ENCODE data around the gene ANO3. TPM values are rescaled to one million over a fixed set of nuclear protein-coding genes. Genes with fewer than 3 reads are reported as not detected.
"Not testable (repeated sequence)": the region's sequence is repeated elsewhere in the genome, so short reads cannot be mapped to it uniquely, and the experiment has no call there.

Gene ANO3
- polyA plus RNA-seq, 5 donors: 0.17 to 0.69 (median 0.31) TPM

DNA sequence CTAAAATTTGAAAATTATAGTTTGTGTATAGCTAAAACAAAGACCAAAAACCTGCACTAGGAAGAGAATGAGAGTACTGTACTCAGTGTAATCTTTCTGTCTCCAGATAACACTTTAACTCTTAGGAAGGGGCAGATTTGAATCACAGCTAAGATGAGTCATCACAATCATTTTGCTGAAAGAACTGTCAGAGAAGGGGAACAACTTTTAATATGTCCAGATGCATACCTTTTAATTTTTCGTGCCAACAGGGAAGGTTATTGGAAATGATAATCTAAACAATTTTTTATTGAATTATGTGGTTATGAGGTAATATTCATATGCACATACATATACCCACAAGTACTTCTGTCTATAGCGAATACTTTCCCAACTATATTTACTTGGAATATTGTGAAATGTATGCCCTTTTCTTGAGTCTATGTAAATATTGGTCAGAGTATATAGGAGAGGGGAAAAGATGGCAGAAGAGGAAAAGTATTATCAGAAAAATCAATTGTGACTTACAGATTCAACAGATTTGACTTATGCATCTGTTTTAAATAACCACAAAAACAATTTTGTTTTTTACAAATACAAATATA is 291.2 kb downstream of the ANO3 start:
- DNase-seq: no peak

DNA sequence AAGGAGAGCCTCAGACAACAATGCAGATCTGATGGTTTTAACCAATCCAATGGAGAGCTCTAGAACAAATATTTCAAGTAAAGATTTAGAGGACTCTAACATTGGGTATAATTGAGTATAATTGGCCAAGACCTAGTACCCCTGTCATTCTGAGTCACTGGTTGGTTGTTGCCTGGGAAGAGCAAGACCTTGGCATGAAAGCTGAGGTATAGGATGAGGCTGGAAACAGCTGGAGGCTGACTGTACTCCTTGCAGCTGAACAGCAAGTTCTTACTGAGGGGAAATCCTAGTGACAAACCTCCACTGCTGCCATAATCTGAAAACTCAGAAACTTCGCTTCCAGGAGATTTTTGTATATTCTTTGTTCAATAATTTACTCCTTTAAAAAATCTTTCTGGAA is 294.4 kb downstream of the ANO3 start:
- no peak for DNase-seq

DNA sequence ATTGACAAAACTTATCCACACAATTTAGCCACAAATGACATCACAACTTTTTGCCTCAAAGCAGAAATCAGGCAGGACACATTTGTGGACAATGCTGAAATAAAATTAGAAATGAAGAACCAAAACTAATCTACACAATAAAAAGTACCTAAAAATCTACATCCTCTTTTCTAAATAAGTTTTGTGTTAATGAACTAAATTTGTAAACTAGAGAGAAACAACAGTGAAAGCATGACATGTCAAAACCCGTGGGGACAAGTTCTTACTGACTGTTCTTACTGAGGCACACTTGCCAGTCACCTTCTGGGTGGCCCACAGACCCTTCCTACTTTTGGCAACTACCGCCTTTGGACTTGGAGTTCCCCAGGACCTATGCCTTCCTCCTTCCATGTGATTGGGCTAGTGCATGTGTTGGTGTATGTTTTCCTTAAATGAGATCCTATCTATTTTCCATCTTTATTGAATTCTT is 300.8 kb downstream of the ANO3 start:
- DNase-seq: no peak

DNA sequence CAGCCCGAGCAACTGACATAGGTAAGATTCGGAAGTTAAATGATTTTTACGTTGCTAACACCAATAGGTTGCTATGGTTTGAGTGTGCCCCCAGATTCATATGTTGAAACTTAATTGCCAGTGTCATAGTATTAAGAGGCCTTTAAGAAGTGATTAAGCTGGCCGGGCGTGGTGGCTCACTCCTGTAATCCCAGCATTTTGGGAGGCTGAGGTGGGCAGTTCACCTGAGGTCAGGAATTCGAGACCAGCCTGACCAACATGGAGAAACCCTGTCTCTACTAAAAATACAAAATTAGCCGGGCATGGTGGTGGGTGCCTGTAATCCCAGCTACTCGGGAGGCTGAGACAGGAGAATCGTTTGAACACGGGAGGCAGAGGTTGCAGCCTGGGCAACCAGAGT is 311.4 kb downstream of the ANO3 start:
- DNase-seq: not testable (repeated sequence)

DNA sequence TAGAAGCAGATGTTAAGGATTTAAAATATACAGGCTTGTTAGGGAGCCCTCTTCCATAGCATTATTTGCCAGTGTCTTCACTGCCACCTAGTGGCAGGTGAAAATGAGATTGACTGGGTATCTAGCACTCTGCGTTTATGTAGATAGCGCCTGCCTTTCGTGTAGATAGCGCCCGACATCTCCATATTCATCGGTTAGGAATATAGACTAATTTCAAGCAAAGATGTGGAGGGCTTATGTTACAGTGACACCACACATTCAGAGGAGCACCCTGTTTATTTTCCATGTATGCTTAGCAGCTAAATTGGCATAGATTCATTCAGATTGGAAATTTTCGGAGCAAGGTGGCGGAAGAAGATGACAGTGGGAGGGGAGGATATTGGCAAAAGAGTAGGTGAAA is 318.0 kb downstream of the ANO3 start:
- peak; percentile 43 to 47 for DNase-seq

DNA sequence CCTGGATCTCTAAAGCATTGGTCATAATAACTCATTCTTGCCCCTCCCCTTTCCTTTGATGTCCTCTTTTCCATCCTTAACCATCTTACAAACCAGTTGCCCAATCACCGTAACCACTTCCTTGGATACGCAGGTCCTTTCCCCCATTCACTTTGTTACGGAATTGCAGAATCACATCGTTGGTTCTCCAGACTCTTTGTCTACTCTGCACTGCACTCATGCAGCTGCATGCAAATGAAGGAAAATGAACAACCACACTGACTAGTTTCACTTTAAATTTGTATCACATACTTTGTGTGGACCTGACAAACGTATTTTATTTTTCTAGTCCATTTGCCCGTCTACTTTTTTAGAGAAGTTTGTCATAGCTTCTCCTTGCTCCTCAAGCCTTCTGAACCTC is 320.0 kb downstream of the ANO3 start:
- no peak for DNase-seq

DNA sequence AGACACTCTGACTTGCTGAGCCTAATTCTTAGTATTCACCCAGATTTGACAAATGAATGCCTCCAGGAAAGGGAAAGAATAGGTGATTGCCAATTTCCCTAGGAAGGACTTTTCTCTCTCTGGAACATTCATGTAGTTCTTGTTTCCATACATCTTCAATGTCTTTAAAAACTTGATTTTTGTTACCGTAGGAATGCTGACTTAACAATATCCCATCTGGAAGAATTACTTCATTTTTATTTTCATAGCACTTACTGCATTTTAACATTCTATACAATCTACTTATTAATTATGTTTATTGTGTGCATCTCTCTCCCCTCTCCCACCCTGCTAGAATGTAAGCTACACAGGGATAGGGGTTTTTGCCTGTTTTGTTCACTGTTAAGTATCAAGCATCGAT is 323.4 kb downstream of the ANO3 start:
- no peak for DNase-seq

DNA sequence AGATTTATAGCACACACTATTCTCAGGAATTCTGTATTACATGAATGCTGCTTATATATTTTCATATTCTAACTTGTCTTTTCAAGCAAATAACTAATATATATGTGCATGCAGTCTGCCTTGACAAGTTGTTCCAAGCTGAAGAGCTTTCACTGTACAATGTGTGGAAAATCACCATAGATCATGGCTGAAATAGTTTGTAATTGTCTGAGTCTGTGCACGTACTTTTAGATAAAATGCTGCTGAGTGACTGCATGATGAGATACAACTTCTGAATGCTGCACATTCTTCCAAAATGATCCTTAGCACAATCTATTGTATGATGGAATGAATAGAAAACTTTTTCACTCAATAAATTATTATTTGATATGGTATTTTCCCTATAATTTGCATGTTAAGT is 331.0 kb downstream of the ANO3 start:
- no peak for DNase-seq

DNA sequence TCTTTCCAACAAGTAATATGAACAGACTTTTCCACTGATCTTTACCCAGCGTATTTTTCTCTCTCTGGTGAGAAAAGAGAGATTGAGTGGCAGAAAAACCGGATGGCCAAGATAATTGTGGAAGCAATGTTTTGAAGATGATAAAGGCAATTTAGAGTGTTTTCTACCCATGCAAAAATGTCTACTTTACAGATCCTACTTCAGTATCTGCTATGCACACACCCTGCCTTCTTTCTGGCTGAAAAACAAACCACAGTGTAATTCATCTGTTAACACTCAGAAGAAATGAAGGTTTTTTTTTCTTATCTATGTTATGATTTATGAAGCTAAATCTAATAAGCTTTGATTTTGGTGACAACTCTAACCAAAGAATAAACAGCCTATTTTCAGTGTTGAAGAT is 333.1 kb downstream of the ANO3 start:
- peak; percentile 43 to 57 for DNase-seq

DNA sequence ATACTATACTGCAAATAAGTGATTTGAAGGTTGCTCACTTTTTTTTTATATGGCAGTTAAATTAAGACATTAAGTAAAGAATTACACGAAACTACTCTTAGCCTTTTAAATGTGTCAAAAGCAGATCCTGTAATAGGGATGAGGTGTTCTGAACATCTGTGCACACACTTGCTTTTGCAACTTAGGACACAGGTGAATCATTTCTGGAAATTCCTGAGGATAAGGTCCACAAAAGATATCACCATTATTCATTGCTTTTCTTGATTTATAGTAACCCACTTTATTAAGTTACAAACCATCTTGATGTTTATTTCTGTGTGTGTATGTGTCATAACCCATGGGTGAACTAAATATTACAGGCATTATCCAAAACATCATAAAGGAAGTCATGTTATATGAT is 334.0 kb downstream of the ANO3 start:
- no peak for DNase-seq

DNA sequence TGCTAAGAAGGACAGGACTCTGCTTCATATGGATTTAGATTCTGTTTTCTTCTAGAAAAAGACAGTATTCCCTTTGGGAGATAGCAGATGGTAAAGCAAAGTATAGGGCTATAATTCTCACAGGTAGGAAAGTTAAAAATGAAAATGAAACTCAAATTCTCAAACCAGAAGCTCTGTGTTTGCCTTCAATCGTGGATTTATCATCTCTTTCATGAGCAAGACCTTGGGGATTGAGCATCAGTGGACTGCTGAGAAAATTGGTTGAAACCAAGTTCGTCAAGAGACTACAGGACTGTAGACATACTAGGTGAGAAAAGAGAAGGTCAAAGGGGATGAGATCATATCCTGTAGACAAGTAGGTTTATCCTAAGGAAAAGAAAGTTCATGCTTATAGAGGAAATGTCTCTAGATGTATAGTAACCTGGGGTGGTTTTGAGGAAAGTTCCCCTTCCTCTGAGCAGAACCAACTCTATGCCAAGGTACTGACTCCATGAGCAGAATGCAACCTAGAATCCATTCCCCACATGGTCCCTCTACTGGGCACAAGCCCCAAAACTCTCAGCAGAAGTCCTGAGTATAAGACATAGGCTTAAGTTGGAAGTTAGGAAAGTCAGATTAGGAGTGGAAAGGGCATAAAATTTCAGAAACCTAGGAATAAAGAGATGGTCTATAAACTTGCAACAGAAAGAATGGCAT is 343.5 kb downstream of the ANO3 start:
- no peak for DNase-seq

DNA sequence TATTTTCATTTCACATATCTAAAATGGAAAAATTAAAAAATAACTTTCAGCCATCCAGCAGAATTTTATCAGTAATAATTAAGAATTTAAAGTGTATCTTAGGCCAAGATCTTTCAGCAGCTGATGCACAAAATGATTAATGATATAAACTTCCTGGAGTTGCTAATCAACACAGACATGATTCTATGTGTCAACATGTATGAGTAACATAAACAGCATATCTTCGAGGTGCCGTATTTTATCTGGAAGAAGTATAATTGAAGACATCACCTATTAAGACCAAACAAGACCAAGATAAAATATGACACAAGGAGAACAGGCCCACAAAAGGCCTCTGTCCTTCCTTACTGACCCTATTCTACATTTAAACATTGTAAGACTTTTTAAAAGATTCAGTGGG is 344.7 kb downstream of the ANO3 start:
- DNase-seq: no peak

DNA sequence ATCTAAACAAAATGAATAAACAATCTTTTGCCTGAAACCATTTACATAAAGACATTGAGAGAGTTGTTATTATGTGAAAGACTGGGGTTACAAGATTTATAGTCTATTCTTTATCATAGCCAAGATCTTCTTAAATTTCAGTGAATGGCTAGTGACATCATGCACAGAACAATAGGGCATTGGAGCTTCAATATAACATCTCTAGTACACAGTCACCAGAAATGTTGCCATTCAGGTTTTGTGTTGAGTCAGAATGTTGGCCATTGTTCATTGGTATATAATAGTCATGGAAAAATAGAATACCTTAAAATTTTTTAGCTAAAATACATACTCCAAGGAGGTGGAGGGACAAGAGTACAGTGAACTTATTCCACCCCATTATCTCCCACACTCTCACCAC is 345.6 kb downstream of the ANO3 start:
- DNase-seq: no peak

DNA sequence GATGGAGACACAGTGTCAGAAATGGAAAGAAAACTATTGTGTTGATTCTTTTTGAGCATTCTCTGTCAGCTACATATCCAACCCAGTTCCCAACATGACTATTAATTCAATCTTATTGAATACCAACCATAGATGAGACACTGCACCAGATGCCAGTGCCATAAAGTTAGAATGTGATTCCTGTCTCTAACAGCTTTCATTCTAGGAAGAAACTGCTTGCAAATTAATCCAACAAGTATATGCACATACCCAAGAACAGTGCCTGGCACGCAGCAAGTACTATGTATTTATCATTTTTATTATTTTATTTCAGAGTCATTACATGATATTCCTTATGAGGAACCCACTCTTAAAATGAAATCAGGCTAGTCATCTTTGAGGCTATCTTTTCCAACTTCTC is 355.4 kb downstream of the ANO3 start:
- no peak for DNase-seq

DNA sequence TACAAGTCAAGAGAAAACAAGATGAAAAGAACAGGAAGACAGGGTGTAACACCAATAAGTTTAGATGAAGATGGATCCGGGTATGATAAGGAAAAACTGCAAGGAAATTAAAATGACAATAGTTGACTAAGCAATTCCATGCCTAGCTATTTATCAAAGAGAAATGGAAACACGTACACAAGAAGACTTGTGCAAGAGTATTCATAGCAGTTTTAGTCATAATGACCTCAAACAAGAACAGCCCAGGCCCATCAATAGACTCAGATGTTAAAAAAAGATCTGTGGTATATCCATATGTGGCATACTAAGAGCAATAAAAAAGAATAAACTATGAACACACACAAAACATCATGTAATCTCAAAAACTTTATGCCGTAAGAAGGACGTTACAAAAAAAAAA is 356.8 kb downstream of the ANO3 start:
- DNase-seq: no peak

DNA sequence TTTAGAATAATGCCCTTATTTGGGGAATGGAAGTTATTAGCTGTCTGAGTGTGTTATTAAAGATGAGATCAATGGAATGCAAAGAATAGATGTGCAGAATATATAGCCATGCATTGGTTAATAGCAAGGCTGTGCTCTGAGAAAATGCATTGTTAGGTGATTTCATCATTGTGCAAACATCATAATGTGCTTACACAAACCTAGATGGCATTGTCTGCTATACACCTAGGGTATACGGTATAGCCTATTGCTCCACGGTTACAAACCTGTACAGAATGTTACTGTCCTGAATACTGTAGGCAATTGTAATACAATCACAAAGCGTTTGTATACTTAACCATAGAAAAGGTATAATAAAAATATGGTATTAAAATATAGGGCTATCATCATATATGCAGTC is 364.4 kb downstream of the ANO3 start:
- DNase-seq: no peak

DNA sequence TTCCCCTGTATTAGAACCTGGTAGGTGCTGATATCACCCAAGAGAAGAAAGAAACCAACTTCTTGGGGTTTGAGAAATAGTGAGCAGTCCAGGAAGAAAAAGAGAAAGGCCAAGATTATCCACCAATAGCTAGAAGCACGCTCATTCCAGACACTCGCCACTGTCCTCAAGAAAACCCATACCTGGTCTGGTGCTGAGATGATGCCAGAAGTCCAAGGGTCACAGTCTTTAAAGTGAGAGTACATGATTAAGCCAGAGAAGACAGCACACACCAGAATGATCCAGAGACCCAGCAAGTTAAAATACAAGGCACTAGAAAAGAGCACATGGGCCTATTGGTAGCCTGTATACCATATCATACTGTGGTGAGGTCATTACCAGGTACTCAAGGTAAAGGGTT is 366.3 kb downstream of the ANO3 start:
- no peak for DNase-seq

DNA sequence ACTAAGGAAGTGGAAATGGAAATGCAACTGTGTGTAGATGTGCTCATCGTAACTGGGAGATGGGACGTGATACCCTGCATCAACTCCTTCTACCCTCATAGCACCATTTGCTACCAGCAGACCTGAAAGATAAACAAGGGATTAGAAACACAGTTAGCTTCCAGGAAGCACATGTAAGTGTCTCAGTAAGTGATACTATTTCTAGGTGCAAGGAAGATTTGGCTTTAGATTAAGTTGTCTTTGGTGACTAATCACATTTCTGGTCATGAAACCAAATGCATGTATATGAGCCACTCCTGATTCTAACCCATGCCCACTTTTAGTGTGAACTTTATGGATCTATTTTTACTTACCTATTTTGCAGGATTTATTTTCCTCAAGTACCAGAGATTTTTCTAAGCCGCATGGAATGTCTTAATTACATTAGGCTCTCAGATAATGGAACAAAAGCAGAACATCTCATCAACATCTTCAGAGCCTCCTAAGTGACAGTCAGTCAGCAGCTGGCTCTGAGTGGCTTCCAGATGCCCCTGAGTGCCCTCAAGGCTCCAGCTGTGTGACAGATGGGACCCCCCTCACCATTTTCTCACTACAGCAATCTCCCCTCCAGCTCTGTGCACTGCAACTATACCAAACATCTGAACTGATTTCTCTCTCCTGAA is 368.8 kb downstream of the ANO3 start:
- no peak for DNase-seq

DNA sequence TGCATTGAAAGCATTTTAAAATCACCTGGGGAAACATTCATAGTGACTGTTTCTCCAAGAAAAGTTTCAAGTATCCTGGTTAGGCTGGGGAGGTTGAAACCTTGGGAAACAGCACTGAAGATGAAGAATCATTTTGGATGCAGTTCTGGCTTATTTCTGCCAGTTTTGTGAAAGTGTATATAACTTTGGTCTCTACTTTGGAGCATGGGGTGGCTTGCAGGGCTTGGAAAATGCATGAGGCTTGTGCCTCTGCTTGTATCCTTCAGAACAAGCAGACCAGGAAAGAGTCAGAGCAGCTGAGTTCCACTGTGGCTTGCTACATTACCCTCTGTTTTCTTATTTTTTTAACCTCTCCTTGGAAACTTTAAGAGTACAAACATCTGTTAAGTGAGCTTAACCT is 370.5 kb downstream of the ANO3 start:
- no peak for DNase-seq

DNA sequence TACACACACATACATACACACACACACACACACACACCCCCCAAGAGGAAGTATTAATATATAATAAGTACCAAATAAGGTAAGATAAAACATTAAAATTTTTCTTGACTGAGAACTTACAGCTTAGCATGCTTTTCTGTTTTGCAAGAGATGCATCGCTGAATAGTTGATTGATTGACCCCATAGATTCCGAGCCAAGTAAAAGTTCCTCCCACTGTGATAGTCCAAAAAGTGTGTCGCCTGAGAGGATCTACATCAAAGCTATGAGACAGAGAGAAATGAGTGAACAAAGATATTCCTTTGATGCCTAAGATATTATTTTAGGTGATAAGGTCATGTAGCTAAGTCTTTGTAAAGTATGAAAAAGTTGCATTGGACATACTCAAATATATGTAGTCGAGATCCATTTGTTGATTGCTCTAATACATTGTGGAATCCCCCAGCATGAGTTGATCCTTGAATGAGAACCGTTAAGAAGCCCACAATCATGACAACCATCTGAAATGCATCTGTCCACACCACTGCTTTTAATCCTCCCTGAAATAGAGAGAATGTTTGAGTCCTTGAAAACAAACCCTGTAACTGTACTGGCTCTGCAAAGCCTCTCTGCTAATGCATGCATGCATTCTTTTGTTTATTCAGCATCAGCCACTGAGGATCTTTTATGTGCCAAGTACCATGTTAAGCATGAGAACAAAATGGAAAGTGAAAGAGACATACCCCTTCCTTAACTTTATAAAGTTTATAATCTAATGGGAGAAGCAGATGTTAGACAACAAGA is 371.7 kb downstream of the ANO3 start:
- DNase-seq: peak; percentile 57 to 60

DNA sequence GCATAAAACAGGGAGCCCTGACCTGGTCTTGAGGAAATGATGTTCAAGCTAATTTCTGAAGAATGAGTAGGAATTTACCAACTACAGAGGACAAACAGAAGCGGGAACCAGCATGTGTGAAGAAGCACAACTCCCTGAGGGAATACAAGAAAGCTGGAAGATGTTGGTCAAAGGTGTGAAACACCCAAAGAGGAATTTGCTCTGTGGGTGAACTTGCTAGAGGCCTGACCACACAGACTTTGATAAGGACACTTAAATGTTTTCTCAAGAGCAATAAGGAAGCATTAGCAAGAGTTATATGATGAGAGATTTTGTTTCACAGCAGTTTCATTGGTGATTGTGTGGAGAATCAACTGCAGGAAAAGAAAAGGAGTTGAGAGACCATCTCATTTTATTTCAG is 372.3 kb downstream of the ANO3 start:
- DNase-seq: no peak

DNA sequence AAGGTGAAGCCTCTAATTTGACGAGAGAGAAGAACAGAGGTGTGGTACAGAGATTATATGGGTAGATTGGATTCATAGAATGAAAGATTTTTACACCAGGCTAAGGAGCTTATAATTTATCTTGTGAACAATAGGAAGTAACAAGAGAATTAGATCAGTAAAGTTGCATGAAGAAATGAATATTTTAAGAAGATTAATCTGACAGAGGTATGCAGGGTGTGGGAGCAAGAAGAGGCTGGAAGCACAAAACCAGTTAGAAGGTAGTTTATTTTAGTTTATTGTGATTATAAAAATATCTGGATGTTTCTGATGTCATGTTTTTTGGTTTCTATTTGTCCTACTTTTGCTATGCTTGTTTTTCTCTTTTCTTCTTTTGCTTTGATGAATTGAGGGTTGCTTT is 374.3 kb downstream of the ANO3 start:
- DNase-seq: no peak
